KOPT-K1 (cell line): Measurements from ENCODE around the gene UVSSA.

ENCODE experiments used
- H3K27ac ChIP-seq: fragments of 200-600 bp; sonication (generic); 2 replicates; pipeline ENCODE4 v1.5.1; 2016; ENCODE audit warnings: antibody characterized with exemption, mild to moderate bottlenecking, low read depth, low read length; ENCODE audit not compliant: poor library complexity, severe bottlenecking
- H3K36me3 ChIP-seq: fragments of 200-600 bp; sonication (generic); 2 replicates; pipeline ENCODE4 v1.5.1; 2017; ENCODE audit warnings: antibody characterized with exemption, mild to moderate bottlenecking, low read length, moderate library complexity; ENCODE audit not compliant: insufficient read depth
- H3K9me3 ChIP-seq: fragments of 200-600 bp; sonication (generic); 2 replicates; pipeline ENCODE4 v1.5.1; 2017; ENCODE audit warnings: antibody characterized with exemption, low read length, mild to moderate bottlenecking; ENCODE audit not compliant: insufficient read depth, poor library complexity, severe bottlenecking

The UVSSA gene

GRCh38 chr4:1358421-1359143 lies 11.6 kb downstream of the UVSSA start:
- H3K9me3 ChIP-seq: no peaks in the 10 kb centered on the region
- H3K27ac ChIP-seq: no peak overlapping the region
- peaks cover 6% of the 10 kb centered on the region; the same call in 1 of the 2 replicates for H3K36me3 ChIP-seq

- H3K9me3 ChIP-seq: no peaks in the 10 kb centered on the region
- no peak overlapping the region for H3K27ac ChIP-seq
- H3K36me3 ChIP-seq: peaks cover 6% of the 10 kb centered on the region; the same call in 1 of the 2 replicates
These were observed 12.1 kb downstream of the UVSSA start for GRCh38 chr4:1359144-1359501.

- H3K36me3 ChIP-seq: peaks cover 6% of the 10 kb centered on the region; the same call in 1 of the 2 replicates
- H3K27ac ChIP-seq: no peak overlapping the region
- H3K9me3 ChIP-seq: no peaks in the 10 kb centered on the region
These were observed 13.0 kb downstream of the UVSSA start for GRCh38 chr4:1359976-1360375.

GRCh38 chr4:1360423-1361283 lies 13.6 kb downstream of the UVSSA start:
- Histone ChIP-seq H3K9me3 (no peaks in the 10 kb centered on the region), H3K27ac (no peak overlapping the region), H3K36me3 (peaks cover under 1% of the 10 kb centered on the region; the same call in 1 of the 2 replicates)

GRCh38 chr4:1361431-1361830 lies 14.4 kb downstream of the UVSSA start:
- Histone ChIP-seq H3K36me3 (no peaks in the 10 kb centered on the region), H3K27ac (no peak overlapping the region), H3K9me3 (no peaks in the 10 kb centered on the region)

GRCh38 chr4:1362046-1362445 lies 15.0 kb downstream of the UVSSA start:
- Histone ChIP-seq H3K27ac (no peak overlapping the region), H3K9me3 (no peaks in the 10 kb centered on the region), H3K36me3 (no peaks in the 10 kb centered on the region)

GRCh38 chr4:1362521-1362920 lies 15.5 kb downstream of the UVSSA start:
- Histone ChIP-seq H3K36me3 (no peaks in the 10 kb centered on the region), H3K27ac (no peak overlapping the region), H3K9me3 (no peaks in the 10 kb centered on the region)

DNA sequence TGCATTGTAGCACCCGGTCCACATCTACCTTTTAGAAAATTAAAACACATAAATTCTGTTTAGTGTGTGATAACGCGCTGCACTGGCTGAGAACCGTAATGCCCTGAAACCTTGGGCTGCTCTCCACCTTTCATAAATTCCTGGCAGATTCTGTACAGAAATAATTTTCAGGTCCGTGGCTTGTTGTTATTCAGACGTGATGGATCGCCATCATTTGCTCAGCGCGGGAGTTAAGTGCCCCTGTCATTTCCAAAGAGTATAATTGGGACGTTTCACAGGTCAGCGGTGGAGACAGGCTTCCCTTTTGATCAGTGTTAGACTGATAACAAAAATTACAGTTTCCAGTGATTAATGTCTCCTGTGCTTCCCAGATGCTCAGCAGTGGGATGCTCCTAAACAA lies 16.5 kb downstream of the UVSSA start:
- Histone ChIP-seq H3K36me3 (no peaks in the 10 kb centered on the region), H3K27ac (no peak overlapping the region), H3K9me3 (no peaks in the 10 kb centered on the region)

DNA sequence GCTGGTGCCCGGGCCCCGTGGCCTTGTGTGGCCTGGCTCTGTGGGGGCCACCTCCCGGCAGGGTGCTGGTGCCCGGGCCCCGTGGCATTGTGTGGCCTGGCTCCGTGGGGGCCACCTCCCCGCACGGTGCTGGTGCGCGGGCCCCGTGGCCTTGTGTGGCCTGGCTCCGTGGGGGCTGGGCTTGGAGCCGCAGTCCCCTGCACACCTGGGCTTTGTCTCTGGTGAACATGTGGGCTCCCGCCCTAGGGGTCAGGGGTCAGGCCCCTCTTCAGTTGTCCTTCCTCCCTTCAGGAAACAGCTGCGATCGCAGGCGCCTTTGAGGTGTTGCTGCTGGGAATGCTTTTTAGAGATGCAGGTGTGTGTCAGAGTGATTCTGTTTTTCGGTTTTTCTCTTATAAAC lies 17.2 kb downstream of the UVSSA start:
- no peaks in the 10 kb centered on the region for H3K36me3 ChIP-seq
- H3K27ac ChIP-seq: no peak overlapping the region
- H3K9me3 ChIP-seq: no peaks in the 10 kb centered on the region

GRCh38 chr4:1364748-1365147 lies 17.7 kb downstream of the UVSSA start:
- no peaks in the 10 kb centered on the region for H3K36me3 ChIP-seq
- H3K9me3 ChIP-seq: no peaks in the 10 kb centered on the region
- no peak overlapping the region for H3K27ac ChIP-seq

GRCh38 chr4:1365271-1366178 lies 18.5 kb downstream of the UVSSA start:
- Histone ChIP-seq H3K27ac (no peak overlapping the region), H3K9me3 (no peaks in the 10 kb centered on the region), H3K36me3 (no peaks in the 10 kb centered on the region)

GRCh38 chr4:1366371-1367229 lies 19.6 kb downstream of the UVSSA start:
- no peaks in the 10 kb centered on the region for H3K36me3 ChIP-seq
- H3K27ac ChIP-seq: no peak overlapping the region
- no peaks in the 10 kb centered on the region for H3K9me3 ChIP-seq

DNA sequence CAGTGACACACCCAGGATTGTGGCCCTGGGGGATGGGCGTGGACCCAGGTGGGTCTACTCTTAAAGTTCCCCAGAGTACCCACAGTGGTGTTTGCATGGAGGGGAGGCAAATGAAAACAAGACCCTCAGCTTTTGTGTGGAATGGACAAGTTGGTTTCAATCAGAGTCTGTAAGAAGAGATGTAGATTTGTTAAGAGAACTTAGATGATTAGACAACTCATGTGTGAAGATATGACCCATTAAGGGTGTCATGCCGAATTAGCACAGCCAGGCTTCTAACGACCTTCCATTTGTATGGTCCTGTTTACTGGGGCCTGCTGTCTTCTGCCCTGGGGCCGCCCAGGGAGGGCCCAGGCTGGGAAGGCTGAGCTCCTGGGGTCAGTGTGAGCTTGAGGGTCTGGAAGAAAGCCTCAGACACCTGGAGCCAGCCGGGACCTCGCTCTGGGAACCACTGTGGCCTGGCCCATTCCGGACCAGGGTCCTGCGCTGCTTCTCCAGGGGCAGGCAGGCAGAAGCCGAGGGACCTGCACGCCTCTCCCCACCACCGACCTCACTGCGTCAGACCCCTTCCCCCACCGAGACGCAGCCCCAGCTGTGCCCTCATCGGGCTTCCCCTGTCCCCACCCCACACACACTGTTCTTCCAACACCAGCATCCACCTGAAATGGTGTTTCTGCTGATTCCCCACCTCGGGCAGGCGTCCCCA lies 20.4 kb downstream of the UVSSA start:
- H3K9me3 ChIP-seq: no peaks in the 10 kb centered on the region
- H3K36me3 ChIP-seq: no peaks in the 10 kb centered on the region
- H3K27ac ChIP-seq: no peak overlapping the region

DNA sequence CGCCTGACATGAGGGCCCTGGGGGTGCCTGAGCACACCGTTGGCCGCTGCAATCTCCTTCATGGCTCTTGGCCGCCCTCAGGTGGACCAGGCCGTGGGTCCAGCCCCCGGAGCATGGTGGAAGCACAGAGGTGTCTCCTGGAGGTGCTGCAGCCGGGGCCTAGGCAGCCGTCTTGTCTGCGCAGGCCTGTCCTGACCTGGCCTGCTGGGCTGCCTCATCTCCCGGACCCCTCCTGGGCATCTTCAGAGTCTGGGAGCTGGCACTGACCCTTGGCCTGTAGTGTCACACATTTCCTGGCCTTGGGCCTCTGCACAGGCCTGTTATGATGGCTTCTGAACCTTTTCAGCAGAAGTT lies 20.9 kb downstream of the UVSSA start:
- Histone ChIP-seq H3K36me3 (no peaks in the 10 kb centered on the region), H3K27ac (no peak overlapping the region), H3K9me3 (no peaks in the 10 kb centered on the region)
